Stimulated activated CD8-positive, alpha-beta memory T cell treated with anti-CD3 and anti-CD28 coated beads, Interleukin-2, amount 100 ng/mL, for 48 hours (primary cell): ENCODE measurements around the gene CNIH2.

Experiments
- DNase-seq, 2 donors: peaks; one replicate each; pipeline ENCODE4 v3.0.0-alpha.2; 2020; ENCODE audit warnings: low read depth in 2 of 2

CNIH2 gene

DNA sequence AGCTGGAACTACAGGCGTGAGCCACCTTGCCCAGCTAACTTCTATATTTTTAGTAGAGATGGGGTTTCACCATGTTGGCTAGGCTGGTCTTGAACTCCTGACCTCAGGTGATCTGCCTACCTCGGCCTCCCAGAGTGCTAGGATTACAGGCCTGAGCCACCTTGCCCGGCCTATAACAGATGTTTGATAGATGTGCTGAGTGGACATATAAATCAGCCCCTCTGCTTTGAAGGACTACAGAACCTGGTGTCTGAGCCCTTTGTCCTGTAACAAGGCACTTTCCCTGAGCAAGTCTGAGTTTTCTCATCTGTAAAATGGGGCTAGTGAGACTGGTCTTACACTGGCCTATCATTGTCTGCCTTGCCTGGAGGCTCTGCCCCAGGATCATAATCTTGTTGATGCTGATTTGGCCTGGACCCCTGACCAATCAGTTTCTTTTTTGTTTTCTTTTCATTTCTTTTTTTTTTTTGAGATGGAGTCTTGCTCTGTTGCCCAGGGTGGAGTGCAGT is 51.2 kb downstream of the CNIH2 start:
- no peak for DNase-seq

DNA sequence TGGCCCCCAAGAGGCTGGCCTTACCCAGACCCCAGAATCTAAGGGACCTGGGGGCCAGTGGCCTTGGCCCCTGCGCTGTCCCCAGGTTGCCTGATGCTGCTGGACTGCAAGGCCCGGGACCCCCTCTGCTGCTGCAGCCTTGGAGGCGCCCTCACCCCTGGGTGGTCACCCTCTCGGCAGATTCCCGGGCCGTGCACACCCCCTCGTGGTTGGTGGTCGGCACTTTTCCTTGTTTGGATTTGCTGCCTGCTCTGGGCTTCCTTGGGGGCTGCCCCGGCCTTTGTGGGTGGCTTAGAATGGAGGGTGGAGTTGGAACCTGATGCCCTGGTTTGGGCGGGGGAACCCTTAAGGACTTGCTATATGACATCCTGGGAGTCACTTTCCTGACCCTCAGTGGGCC is 53.0 kb downstream of the CNIH2 start:
- DNase-seq, result no peak

DNA sequence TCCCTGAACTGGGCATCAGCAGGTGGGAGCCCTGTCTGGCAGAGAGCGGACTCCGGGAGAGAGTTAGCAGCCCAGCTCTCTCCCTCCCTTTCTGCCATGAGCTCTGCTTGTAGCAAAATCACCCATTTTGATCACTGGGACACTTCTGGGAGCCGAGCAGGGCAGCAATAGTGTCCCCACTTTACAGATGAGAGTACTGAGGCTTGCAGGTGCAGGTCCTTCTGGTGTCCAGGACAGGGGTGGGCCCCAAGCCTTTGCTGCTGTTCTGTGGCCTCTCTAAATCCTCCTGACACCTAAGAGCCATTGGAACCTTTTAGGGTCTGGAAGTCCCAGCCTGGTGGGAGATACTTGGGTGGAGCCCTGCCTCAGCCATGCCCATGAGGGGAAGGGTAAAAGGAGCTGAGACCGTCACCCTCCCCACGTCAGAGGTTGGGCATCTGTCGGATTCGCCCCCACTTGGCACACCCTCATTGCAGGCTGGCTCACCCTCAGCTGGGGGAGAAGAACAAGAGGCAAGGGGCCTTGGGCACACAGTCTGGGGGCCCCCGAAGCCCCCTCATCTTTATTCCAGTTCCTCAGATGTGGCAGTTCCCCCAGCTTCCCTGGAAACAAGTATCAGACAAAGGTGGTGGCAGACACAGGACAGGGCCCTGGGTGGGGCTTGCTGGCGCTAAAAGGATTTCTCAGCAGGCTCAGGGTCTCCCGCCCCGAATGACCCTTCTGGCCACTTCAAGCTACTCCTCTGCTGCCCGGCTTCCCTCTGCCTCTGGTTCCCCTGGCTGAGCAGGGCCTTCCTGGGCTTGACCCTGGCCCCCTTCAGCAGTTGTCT is 53.8 kb downstream of the CNIH2 start:
- no peak for DNase-seq

DNA sequence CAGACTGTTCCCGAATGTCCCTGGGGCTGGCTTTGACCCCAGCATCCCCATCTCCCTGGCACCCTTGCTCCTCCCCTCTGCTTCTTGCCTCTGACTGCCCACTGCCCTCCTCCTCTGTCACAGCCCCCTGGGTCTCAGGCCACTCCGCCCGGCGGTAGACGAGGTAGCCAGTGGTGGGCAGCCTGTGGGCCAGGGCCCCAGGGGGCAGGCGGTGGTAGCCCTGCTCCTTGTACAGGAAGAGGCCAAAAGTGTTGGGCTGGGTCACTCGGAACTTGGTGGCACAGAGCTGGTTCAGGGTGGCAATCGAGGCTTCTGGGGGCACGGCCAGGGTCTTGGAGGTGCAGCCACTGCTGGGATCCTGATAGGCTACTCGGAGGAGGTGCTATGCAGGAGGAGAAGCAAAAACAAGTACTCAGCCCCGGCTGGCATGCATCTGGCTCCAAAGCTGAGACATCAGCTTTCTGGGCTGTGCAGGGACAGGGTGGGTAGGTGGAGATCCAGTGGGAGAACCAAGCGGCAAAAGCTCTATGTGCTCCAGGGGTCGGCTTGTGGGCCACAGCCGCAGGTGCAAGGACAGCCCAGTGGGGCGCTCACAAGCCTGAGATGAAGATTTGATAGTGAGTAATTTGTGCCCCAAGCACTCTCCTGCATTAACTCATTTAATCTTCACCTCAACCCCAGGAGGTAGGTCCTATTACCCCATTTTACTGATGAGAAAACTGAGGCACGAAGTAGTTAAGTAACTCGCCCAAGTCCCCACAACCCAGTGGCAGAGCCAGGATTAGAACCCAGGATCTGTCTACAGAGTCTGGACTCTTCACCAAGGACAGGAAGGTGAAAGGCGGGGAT is 54.6 kb downstream of the CNIH2 start:
- no peak for DNase-seq

DNA sequence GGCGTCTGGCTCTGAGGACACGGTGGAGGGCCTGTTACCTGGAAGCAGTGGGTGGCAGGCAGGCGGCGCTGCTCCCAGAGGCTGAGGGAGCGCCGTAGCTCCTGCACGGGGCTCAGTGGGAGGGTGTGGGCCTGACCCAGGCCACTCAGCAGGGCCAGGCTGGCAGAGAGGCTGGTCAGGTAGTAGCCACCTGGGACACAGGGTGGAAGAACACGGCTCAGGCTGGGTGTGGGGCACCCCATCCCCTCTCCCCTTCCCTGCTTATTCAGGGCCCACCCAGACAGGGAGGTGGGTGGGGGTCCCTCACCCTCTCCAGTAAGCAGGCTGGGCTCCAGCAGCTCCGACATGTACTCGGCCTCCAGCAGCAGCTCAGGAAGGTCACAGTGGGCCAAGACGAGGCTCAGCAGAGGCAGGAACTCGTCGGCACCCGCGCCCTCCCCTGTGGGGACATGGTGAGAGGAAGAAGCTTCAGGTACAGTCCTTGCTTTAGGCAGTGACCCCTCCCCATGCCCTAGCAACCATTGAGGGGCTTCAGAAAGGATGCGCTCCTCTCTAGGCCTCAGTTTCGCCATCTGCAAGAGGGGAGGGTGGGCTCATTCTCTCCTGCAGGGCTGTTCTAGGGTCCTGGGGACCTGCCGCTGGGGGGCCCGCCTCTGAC is 55.4 kb downstream of the CNIH2 start:
- DNase-seq, result no peak
